ENCODE measurements around the gene COL19A1. TPM values are rescaled to one million over a fixed set of nuclear protein-coding genes. Genes with fewer than 3 reads are reported as not detected.
"Not testable (repeated sequence)": the region's sequence is repeated elsewhere in the genome, so short reads cannot be mapped to it uniquely, and the experiment has no call there.

Gene COL19A1
- total and polyA plus RNA-seq, 4 donors = 0.09 to 4.4 (median 0.80) TPM; not detected in 1

GRCh38 chr6:69818223-69818930, 48.0 kb upstream of the COL19A1 start:
- ATAC-seq (ENCODE audit: insufficient read depth, low FRiP score) (no peak), DNase-seq (no peak)
- H3K4me1 ChIP-seq (ENCODE audit: control insufficient read depth in 5 of 5, insufficient read depth in 5 of 5, low read length in 5 of 5) = no peaks in the 10 kb centered on the region
- no peak overlapping the region for H3K27ac ChIP-seq (ENCODE audit: low read depth in 1 of 2, low read length in 1 of 2)
- no peaks in the 10 kb centered on the region for H3K27me3 ChIP-seq (ENCODE audit: control insufficient read depth in 3 of 3, insufficient read depth in 3 of 3, low read length in 2 of 3)
- TF ChIP-seq CTCF (IDR thresholded peaks at IDR 0.05; ENCODE audit: control extremely low read depth, extremely low read depth) = no peak
- no peak overlapping the region for H3K4me3 ChIP-seq
- no peaks in the 10 kb centered on the region for H3K36me3 ChIP-seq (ENCODE audit: control insufficient read depth in 4 of 4, insufficient read depth in 4 of 4, low read length in 4 of 4)
- WGBS, 2 donors = 84 to 89% methylated on average over 2 of the region's 2 CpGs
- no peaks in the 10 kb centered on the region for H3K9me3 ChIP-seq (ENCODE audit: control insufficient read depth in 4 of 4, insufficient read depth in 3 of 4, low read length in 3 of 4)
- H3K9ac ChIP-seq (ENCODE audit: insufficient read depth in 1 of 2, low read length in 2 of 2) = no peak overlapping the region

- H3K36me3 ChIP-seq (ENCODE audit: control insufficient read depth in 4 of 4, insufficient read depth in 4 of 4, low read length in 4 of 4) = no peaks in the 10 kb centered on the region
- no peaks in the 10 kb centered on the region for H3K27me3 ChIP-seq (ENCODE audit: control insufficient read depth in 3 of 3, insufficient read depth in 3 of 3, low read length in 2 of 3)
- ATAC-seq (ENCODE audit: insufficient read depth, low FRiP score) (no peak), DNase-seq (no peak)
- WGBS, 2 donors = 89 to 93% methylated on average over 4 of the region's 4 CpGs
- no peak overlapping the region for H3K4me3 ChIP-seq
- H3K9ac ChIP-seq (ENCODE audit: insufficient read depth in 1 of 2, low read length in 2 of 2) = no peak overlapping the region
- H3K9me3 ChIP-seq (ENCODE audit: control insufficient read depth in 4 of 4, insufficient read depth in 3 of 4, low read length in 3 of 4) = no peaks in the 10 kb centered on the region
- TF ChIP-seq CTCF (IDR thresholded peaks at IDR 0.05; ENCODE audit: control extremely low read depth, extremely low read depth) = no peak
- H3K4me1 ChIP-seq (ENCODE audit: control insufficient read depth in 5 of 5, insufficient read depth in 5 of 5, low read length in 5 of 5) = no peaks in the 10 kb centered on the region
- H3K27ac ChIP-seq (ENCODE audit: low read depth in 1 of 2, low read length in 1 of 2) = no peak overlapping the region
Observed at GRCh38 chr6:69819138-69819537, 47.2 kb upstream of the COL19A1 start.

GRCh38 chr6:69820018-69820417, 46.3 kb upstream of the COL19A1 start:
- 97 to 100% methylated on average over 1 of the region's 1 CpG for WGBS, 2 donors
- Histone ChIP-seq H3K4me3 (no peak overlapping the region), H3K27ac (ENCODE audit: low read depth in 1 of 2, low read length in 1 of 2) (no peak overlapping the region), H3K9me3 (ENCODE audit: control insufficient read depth in 4 of 4, insufficient read depth in 3 of 4, low read length in 3 of 4) (no peaks in the 10 kb centered on the region), H3K36me3 (ENCODE audit: control insufficient read depth in 4 of 4, insufficient read depth in 4 of 4, low read length in 4 of 4) (no peaks in the 10 kb centered on the region), H3K27me3 (ENCODE audit: control insufficient read depth in 3 of 3, insufficient read depth in 3 of 3, low read length in 2 of 3) (no peaks in the 10 kb centered on the region), H3K4me1 (ENCODE audit: control insufficient read depth in 5 of 5, insufficient read depth in 5 of 5, low read length in 5 of 5) (no peaks in the 10 kb centered on the region), H3K9ac (ENCODE audit: insufficient read depth in 1 of 2, low read length in 2 of 2) (no peak overlapping the region)
- no peak for DNase-seq
- ATAC-seq (ENCODE audit: insufficient read depth, low FRiP score) = no peak
- no peak for TF ChIP-seq CTCF (IDR thresholded peaks at IDR 0.05; ENCODE audit: control extremely low read depth, extremely low read depth)

GRCh38 chr6:69820438-69820837, 45.9 kb upstream of the COL19A1 start:
- Histone ChIP-seq H3K27me3 (ENCODE audit: control insufficient read depth in 3 of 3, insufficient read depth in 3 of 3, low read length in 2 of 3) (no peaks in the 10 kb centered on the region), H3K27ac (ENCODE audit: low read depth in 1 of 2, low read length in 1 of 2) (no peak overlapping the region), H3K4me3 (no peak overlapping the region), H3K9ac (ENCODE audit: insufficient read depth in 1 of 2, low read length in 2 of 2) (no peak overlapping the region), H3K4me1 (ENCODE audit: control insufficient read depth in 5 of 5, insufficient read depth in 5 of 5, low read length in 5 of 5) (peaks cover 0 to under 1% (median 0%) of the 10 kb centered on the region in 5 donors), H3K9me3 (ENCODE audit: control insufficient read depth in 4 of 4, insufficient read depth in 3 of 4, low read length in 3 of 4) (no peaks in the 10 kb centered on the region), H3K36me3 (ENCODE audit: control insufficient read depth in 4 of 4, insufficient read depth in 4 of 4, low read length in 4 of 4) (no peaks in the 10 kb centered on the region)
- 95 to 97% methylated on average over 1 of the region's 1 CpG for WGBS, 2 donors
- no peak for DNase-seq
- no peak for TF ChIP-seq CTCF (IDR thresholded peaks at IDR 0.05; ENCODE audit: control extremely low read depth, extremely low read depth)
- no peak for ATAC-seq (ENCODE audit: insufficient read depth, low FRiP score)

- H3K9ac ChIP-seq (ENCODE audit: insufficient read depth in 1 of 2, low read length in 2 of 2); H3K4me3 ChIP-seq; H3K9me3 ChIP-seq (ENCODE audit: control insufficient read depth in 4 of 4, insufficient read depth in 3 of 4, low read length in 3 of 4); DNase-seq; H3K36me3 ChIP-seq (ENCODE audit: control insufficient read depth in 4 of 4, insufficient read depth in 4 of 4, low read length in 4 of 4); H3K27me3 ChIP-seq (ENCODE audit: control insufficient read depth in 3 of 3, insufficient read depth in 3 of 3, low read length in 2 of 3); ATAC-seq (ENCODE audit: insufficient read depth, low FRiP score); H3K27ac ChIP-seq (ENCODE audit: low read depth in 1 of 2, low read length in 1 of 2): not testable (repeated sequence)
- H3K4me1 ChIP-seq (ENCODE audit: control insufficient read depth in 5 of 5, insufficient read depth in 5 of 5, low read length in 5 of 5) = peaks cover 0 to 19% (median 9%) of the 10 kb centered on the region in 5 donors
- 82 to 90% methylated on average over 5 of the region's 5 CpGs for WGBS, 2 donors
Observed at GRCh38 chr6:69824355-69824754, 42.0 kb upstream of the COL19A1 start.
